Loucy (cell line): Measurements from ENCODE around the gene PLXNA2.

Source experiments
- H2AFZ ChIP-seq: fragments of 200-600 bp; sonication (generic); 2 replicates; pipeline ENCODE4 v1.6.0; 2016; ENCODE audit warnings: antibody characterized with exemption, mild to moderate bottlenecking, low read length, moderate library complexity
- H3F3A ChIP-seq: fragments of 200-600 bp; 2 replicates; pipeline ENCODE4 v1.6.0; 2016; ENCODE audit warnings: antibody characterized with exemption, low read depth, mild to moderate bottlenecking
- H3K27me3 ChIP-seq: fragments of 200-600 bp; sonication (generic); 2 replicates; pipeline ENCODE4 v1.6.1; 2014; ENCODE audit warnings: low read length, mild to moderate bottlenecking; ENCODE audit not compliant: insufficient read depth, poor library complexity, severe bottlenecking
- H3K36me3 ChIP-seq: fragments of 200-600 bp; sonication (generic); 2 replicates; pipeline ENCODE4 v1.6.1; 2016; ENCODE audit warnings: low read length; ENCODE audit not compliant: insufficient read depth
- H3K4me1 ChIP-seq: fragments of 200-600 bp; sonication (generic); 2 replicates; pipeline ENCODE4 v1.5.1; 2014; ENCODE audit warnings: low read length, mild to moderate bottlenecking; ENCODE audit not compliant: insufficient read depth, poor library complexity, severe bottlenecking
- H3K4me2 ChIP-seq: fragments of 200-600 bp; sonication (generic); 2 replicates; pipeline ENCODE4 v1.6.0; 2014; ENCODE audit warnings: antibody characterized with exemption, low read length, low read depth, mild to moderate bottlenecking; ENCODE audit not compliant: poor library complexity, severe bottlenecking
- H3K4me3 ChIP-seq: fragments of 200-600 bp; sonication (generic); 2 replicates; pipeline ENCODE4 v1.5.1; 2014; ENCODE audit warnings: low read length, mild to moderate bottlenecking, mixed read lengths; ENCODE audit not compliant: poor library complexity, severe bottlenecking
- H3K79me2 ChIP-seq: fragments of 200-600 bp; sonication (generic); 2 replicates; pipeline ENCODE4 v1.6.1; 2014; ENCODE audit warnings: low read length; ENCODE audit not compliant: insufficient read depth
- H3K9ac ChIP-seq: fragments of 200-600 bp; sonication (generic); 2 replicates; pipeline ENCODE4 v1.6.0; 2014; ENCODE audit warnings: mild to moderate bottlenecking, low read depth, low read length, moderate library complexity; ENCODE audit not compliant: poor library complexity, severe bottlenecking
- H3K9me2 ChIP-seq: fragments of 200-600 bp; sonication (generic); replicated peaks from 2 replicates; pipeline ENCODE4 v1.6.1; 2016; ENCODE audit warnings: low read depth, low read length, mixed read lengths
- H3K9me3 ChIP-seq: fragments of 200-600 bp; sonication (generic); 2 replicates; pipeline ENCODE4 v1.6.1; 2014; ENCODE audit warnings: mild to moderate bottlenecking, antibody characterized with exemption, low read length, low read depth; ENCODE audit not compliant: insufficient read depth
- H4K20me1 ChIP-seq: fragments of 200-600 bp; sonication (generic); 2 replicates; pipeline ENCODE4 v1.6.0; 2014; ENCODE audit warnings: antibody characterized with exemption, low read length, mild to moderate bottlenecking; ENCODE audit not compliant: insufficient read depth, poor library complexity, severe bottlenecking
- CTCF ChIP-seq: fragments of 200-600 bp; sonication (generic); conservative IDR thresholded peaks from 2 replicates; pipeline ENCODE4 v1.5.1; 2014; ENCODE audit warnings: mild to moderate bottlenecking, antibody characterized with exemption, low read length
- EZH2phosphoT487 ChIP-seq: fragments of 200-600 bp; IDR thresholded peaks from 2 replicates; pipeline ENCODE4 v1.6.1; 2018; ENCODE audit warnings: antibody characterized with exemption, mild to moderate bottlenecking, moderate library complexity, borderline replicate concordance

The PLXNA2 gene

GRCh38 chr1:208117409-208117808 is 126.8 kb downstream of the PLXNA2 start:
- TF ChIP-seq CTCF, result no peak
- no peak for TF ChIP-seq EZH2phosphoT487
- no peaks in the 10 kb centered on the region for H3K9me2 ChIP-seq
- no peaks in the 10 kb centered on the region for H3F3A ChIP-seq
- H3K4me1 ChIP-seq, result no peaks in the 10 kb centered on the region
- H3K4me2 ChIP-seq, result no peak overlapping the region
- H3K4me3 ChIP-seq, result no peak overlapping the region
- no peaks in the 10 kb centered on the region for H4K20me1 ChIP-seq
- H3K9ac ChIP-seq, result no peak overlapping the region
- no peaks in the 10 kb centered on the region for H3K36me3 ChIP-seq
- H3K27me3 ChIP-seq, result no peaks in the 10 kb centered on the region
- H2AFZ ChIP-seq, result no peak overlapping the region
- no peaks in the 10 kb centered on the region for H3K9me3 ChIP-seq
- H3K79me2 ChIP-seq, result no peaks in the 10 kb centered on the region

GRCh38 chr1:208115924-208116640 is 128.1 kb downstream of the PLXNA2 start:
- TF ChIP-seq EZH2phosphoT487 (no peak), CTCF (no peak)
- H2AFZ ChIP-seq, result no peak overlapping the region
- no peak overlapping the region for H3K9ac ChIP-seq
- no peaks in the 10 kb centered on the region for H3K79me2 ChIP-seq
- H3K9me2 ChIP-seq, result no peaks in the 10 kb centered on the region
- no peaks in the 10 kb centered on the region for H3K36me3 ChIP-seq
- H3K4me1 ChIP-seq, result no peaks in the 10 kb centered on the region
- no peaks in the 10 kb centered on the region for H3K9me3 ChIP-seq
- H3F3A ChIP-seq, result no peaks in the 10 kb centered on the region
- no peaks in the 10 kb centered on the region for H4K20me1 ChIP-seq
- H3K4me3 ChIP-seq, result no peak overlapping the region
- H3K4me2 ChIP-seq, result no peak overlapping the region
- H3K27me3 ChIP-seq, result no peaks in the 10 kb centered on the region

GRCh38 chr1:208113011-208113410 is 131.2 kb downstream of the PLXNA2 start:
- Histone ChIP-seq H3K36me3 (no peaks in the 10 kb centered on the region), H3F3A (no peaks in the 10 kb centered on the region), H3K9me2 (no peaks in the 10 kb centered on the region), H3K9me3 (no peaks in the 10 kb centered on the region), H3K79me2 (no peaks in the 10 kb centered on the region), H3K4me3 (no peak overlapping the region), H4K20me1 (no peaks in the 10 kb centered on the region), H3K4me1 (no peaks in the 10 kb centered on the region), H3K4me2 (no peak overlapping the region), H3K9ac (no peak overlapping the region), H3K27me3 (no peaks in the 10 kb centered on the region), H2AFZ (no peak overlapping the region)
- TF ChIP-seq CTCF (no peak), EZH2phosphoT487 (no peak)
